Lower lobe of right lung (tissue), 2 donors: ENCODE data around the gene SPPL3. TPM values are rescaled to one million over a fixed set of nuclear protein-coding genes. Genes with fewer than 3 reads are reported as not detected.

Experiments
- ATAC-seq, 2 donors: fragments of 200-7000 bp; cut with Tn5 transposase; one replicate each; pipeline ENCODE4 v1.9.1; 2020 to 2022; ENCODE audit warnings: mild to moderate bottlenecking in 2 of 2, moderate library complexity in 2 of 2
- DNase-seq: peaks from one replicate; pipeline ENCODE4 v3.0.0-alpha.2; 2020
- H3K27ac ChIP-seq: fragments of 200-600 bp; one replicate; pipeline ENCODE4 v1.8.0; 2022
- H3K27me3 ChIP-seq: fragments of 200-600 bp; one replicate; pipeline ENCODE4 v1.8.0; 2022; ENCODE audit warnings: low read depth
- H3K36me3 ChIP-seq: fragments of 200-600 bp; one replicate; pipeline ENCODE4 v1.8.0; 2022; ENCODE audit warnings: mild to moderate bottlenecking
- H3K4me1 ChIP-seq: fragments of 200-600 bp; one replicate; pipeline ENCODE4 v1.8.0; 2022
- H3K4me3 ChIP-seq: fragments of 200-600 bp; one replicate; pipeline ENCODE4 v1.8.0; 2022; ENCODE audit warnings: mild to moderate bottlenecking
- H3K9me3 ChIP-seq: fragments of 200-600 bp; one replicate; pipeline ENCODE4 v1.8.0; 2022
- CTCF ChIP-seq: fragments of 200-600 bp; IDR thresholded peaks from one replicate; pipeline ENCODE4 v1.8.0; 2022; ENCODE audit warnings: antibody characterized with exemption, mild to moderate bottlenecking
- intact Hi-C: fragments of 100-400 bp; cut with DNase I; formaldehyde crosslinking; loops from one replicate; pipeline ENCODE4 v1.11.0; 2022
- total RNA-seq: library from RNA; stranded (reverse); fragmentation: NEBNext Ultra II Directional; extraction: Animal tissue kit (Norgen Biotek cat#: 25700); gene quantifications from one replicate; pipeline ENCODE4 v1.2.1, GENCODE V29; 2021
- donor health status: DM: no; HTN: yes; CAD: no; lungs with severe emphysema.

SPPL3 gene
- total RNA-seq, 1 donor from 2014 or later, result 44.0 TPM

- ATAC-seq, result no peak
- H3K9me3 ChIP-seq, result no peaks in the 10 kb centered on the region
- TF ChIP-seq CTCF, result no peak
- no peaks in the 10 kb centered on the region for H3K27me3 ChIP-seq
- H3K4me3 ChIP-seq, result no peak overlapping the region
- peaks cover 67% of the 10 kb centered on the region for H3K4me1 ChIP-seq
- no peak overlapping the region for H3K27ac ChIP-seq
- no peak for DNase-seq
- intact Hi-C loops, result no loop called here
- no peaks in the 10 kb centered on the region for H3K36me3 ChIP-seq
Measured at GRCh38 chr12:120846721-120847120, 57.4 kb downstream of the SPPL3 start.

- intact Hi-C loops, result no loop called here
- no peaks in the 10 kb centered on the region for H3K36me3 ChIP-seq
- no peak for DNase-seq
- no peak for ATAC-seq
- no peak overlapping the region for H3K4me3 ChIP-seq
- peaks cover 58% of the 10 kb centered on the region for H3K4me1 ChIP-seq
- H3K27ac ChIP-seq, result no peak overlapping the region
- no peaks in the 10 kb centered on the region for H3K27me3 ChIP-seq
- TF ChIP-seq CTCF, result no peak
- H3K9me3 ChIP-seq, result no peaks in the 10 kb centered on the region
Measured at GRCh38 chr12:120845696-120846095, 58.5 kb downstream of the SPPL3 start.

- ATAC-seq (peak in 1 of 2 donors; percentile 17), DNase-seq (no peak)
- Histone ChIP-seq H3K27me3 (no peaks in the 10 kb centered on the region), H3K36me3 (no peaks in the 10 kb centered on the region), H3K27ac (no peak overlapping the region), H3K4me3 (no peak overlapping the region), H3K9me3 (no peaks in the 10 kb centered on the region), H3K4me1 (peaks cover 51% of the 10 kb centered on the region)
- intact Hi-C loops, result no loop called here
- TF ChIP-seq CTCF, result no peak
Measured at GRCh38 chr12:120844768-120845449, 59.2 kb downstream of the SPPL3 start.

- Histone ChIP-seq H3K27ac (no peak overlapping the region), H3K4me1 (peaks cover 45% of the 10 kb centered on the region), H3K4me3 (no peak overlapping the region), H3K27me3 (no peaks in the 10 kb centered on the region), H3K9me3 (no peaks in the 10 kb centered on the region), H3K36me3 (no peaks in the 10 kb centered on the region)
- intact Hi-C loops, result no loop called here
- no peak for TF ChIP-seq CTCF
- DNase-seq, result no peak
- no peak for ATAC-seq
Measured at GRCh38 chr12:120844297-120844696, 59.9 kb downstream of the SPPL3 start.

- Histone ChIP-seq H3K27me3 (no peaks in the 10 kb centered on the region), H3K36me3 (no peaks in the 10 kb centered on the region), H3K4me1 (peaks cover 41% of the 10 kb centered on the region), H3K9me3 (no peaks in the 10 kb centered on the region), H3K27ac (no peak overlapping the region), H3K4me3 (no peak overlapping the region)
- DNase-seq (no peak), ATAC-seq (no peak)
- intact Hi-C loops, result no loop called here
- no peak for TF ChIP-seq CTCF
Measured at GRCh38 chr12:120843472-120843871, 60.7 kb downstream of the SPPL3 start.
